NCI-H526 treated with DMSO at 0.1 percent for 48 hours (cell line): Measurements from ENCODE around the gene PIWIL4.
"Not testable (repeated sequence)": the region's sequence is repeated elsewhere in the genome, so short reads cannot be mapped to it uniquely, and the experiment has no call there.

Experiments
- DNase-seq: peaks from one replicate; lab custom pipeline; 2025; lab: John Stamatoyannopoulos, UW

Gene PIWIL4

GRCh38 chr11:94585399-94585798 lies 18.2 kb downstream of the PIWIL4 start:
- DNase-seq: no peak

- DNase-seq: no peak
Measured at GRCh38 chr11:94586546-94586945, 19.4 kb downstream of the PIWIL4 start.

GRCh38 chr11:94586978-94587377 lies 19.8 kb downstream of the PIWIL4 start:
- DNase-seq: no peak

- DNase-seq: no peak
Measured at GRCh38 chr11:94588366-94588942, 21.3 kb downstream of the PIWIL4 start.

- peak; percentile 65 for DNase-seq
Measured at GRCh38 chr11:94590352-94591041, 23.3 kb downstream of the PIWIL4 start.

GRCh38 chr11:94593030-94593429 lies 25.9 kb downstream of the PIWIL4 start:
- DNase-seq: no peak

GRCh38 chr11:94595076-94595475 lies 27.9 kb downstream of the PIWIL4 start:
- DNase-seq: no peak

- no peak for DNase-seq
Measured at GRCh38 chr11:94597896-94598295, 30.7 kb downstream of the PIWIL4 start.

- DNase-seq: no peak
Measured at GRCh38 chr11:94599510-94599909, 32.3 kb downstream of the PIWIL4 start.

- DNase-seq: no peak
Measured at GRCh38 chr11:94602430-94603372, 35.5 kb downstream of the PIWIL4 start.

GRCh38 chr11:94603587-94603986 lies 36.4 kb downstream of the PIWIL4 start:
- DNase-seq: no peak

- no peak for DNase-seq
Measured at GRCh38 chr11:94604482-94604881, 37.3 kb downstream of the PIWIL4 start.

GRCh38 chr11:94613120-94613519 lies 46.0 kb downstream of the PIWIL4 start:
- no peak for DNase-seq

- DNase-seq: peak; percentile 91
Measured at GRCh38 chr11:94623120-94623735, 56.1 kb downstream of the PIWIL4 start.

GRCh38 chr11:94625422-94625821 lies 58.3 kb downstream of the PIWIL4 start:
- not testable (repeated sequence) for DNase-seq

GRCh38 chr11:94627003-94627560 lies 59.9 kb downstream of the PIWIL4 start:
- DNase-seq: not testable (repeated sequence)

GRCh38 chr11:94629741-94630140 lies 62.6 kb downstream of the PIWIL4 start:
- no peak for DNase-seq

- no peak for DNase-seq
Measured at GRCh38 chr11:94630221-94630620, 63.1 kb downstream of the PIWIL4 start.

GRCh38 chr11:94632356-94632755 lies 65.2 kb downstream of the PIWIL4 start:
- no peak for DNase-seq

- DNase-seq: no peak
Measured at GRCh38 chr11:94635072-94635471, 67.9 kb downstream of the PIWIL4 start.

- DNase-seq: no peak
Measured at GRCh38 chr11:94636388-94636949, 69.3 kb downstream of the PIWIL4 start.
